Mucosa of descending colon (tissue), 3 donors: ENCODE data around the gene UXS1. TPM values are rescaled to one million over a fixed set of nuclear protein-coding genes. Genes with fewer than 3 reads are reported as not detected.

Source experiments
- ATAC-seq: fragments of 200-7000 bp; cut with Tn5 transposase; one replicate; pipeline ENCODE4 v1.9.1; 2020; ENCODE audit warnings: mild to moderate bottlenecking, moderate library complexity
- DNase-seq, 3 donors: peaks; one replicate each; pipeline ENCODE4 v3.0.0-alpha.2; 2020
- H3K36me3 ChIP-seq: fragments of 200-600 bp; one replicate; pipeline ENCODE4 v1.8.0; 2021; ENCODE audit warnings: low read depth, mild to moderate bottlenecking
- H3K4me1 ChIP-seq: fragments of 200-600 bp; one replicate; pipeline ENCODE4 v1.8.0; 2021; ENCODE audit warnings: low read depth, mild to moderate bottlenecking
- H3K4me3 ChIP-seq: fragments of 200-600 bp; one replicate; pipeline ENCODE4 v1.8.0; 2021; ENCODE audit warnings: mild to moderate bottlenecking
- H3K9me3 ChIP-seq: fragments of 200-600 bp; one replicate; pipeline ENCODE4 v1.8.0; 2021; ENCODE audit warnings: mild to moderate bottlenecking
- CTCF ChIP-seq: fragments of 200-600 bp; IDR thresholded peaks from one replicate; pipeline ENCODE4 v1.8.0; 2022; ENCODE audit warnings: antibody characterized with exemption, mild to moderate bottlenecking
- intact Hi-C, 2 donors: fragments of 100-400 bp; cut with DNase I in 1 of 2; cut with micrococcal nuclease in 1 of 2; formaldehyde crosslinking; loops; one replicate each; pipeline versions ENCODE4 v1.11.0 to v1.11.1; 2022; cut with DNase I, micrococcal nuclease
- total RNA-seq, 3 donors: library from RNA; stranded (reverse); fragmentation: NEBNext Ultra II Directional in 2 of 3; extraction: Animal tissue kit (Norgen Biotek cat#: 25700) in 2 of 3; gene quantifications; one replicate each; pipeline versions ENCODE4 v1.2.1 to v1.2.4, GENCODE V29; 2021 to 2023
- donor health status: DM: no; HTN: no; CAD: no; lungs with moderate emphysema.
- donor health status: DM: no; HTN: no; CAD: no.
- donor health status: DM: no; HTN: yes; CAD: no.

Gene UXS1
- total RNA-seq, 3 donors from 2014 or later = 26.3 to 39.0 (median 30.7) TPM

- intact Hi-C loops = no loop called here
- DNase-seq (peak in 2 of 3 donors; percentile 44 to 74), ATAC-seq (peak; percentile 53)
- Histone ChIP-seq H3K4me1 (peaks cover 18% of the 10 kb centered on the region), H3K36me3 (no peaks in the 10 kb centered on the region), H3K9me3 (no peaks in the 10 kb centered on the region), H3K4me3 (no peak overlapping the region)
- no peak for TF ChIP-seq CTCF
Measured at GRCh38 chr2:106130251-106130998, 63.7 kb downstream of the UXS1 start.

GRCh38 chr2:106129592-106129991 lies 64.5 kb downstream of the UXS1 start:
- H3K4me3 ChIP-seq = no peak overlapping the region
- no peak for DNase-seq
- peaks cover 18% of the 10 kb centered on the region for H3K4me1 ChIP-seq
- no peak for ATAC-seq
- H3K36me3 ChIP-seq = no peaks in the 10 kb centered on the region
- no peak for TF ChIP-seq CTCF
- intact Hi-C loops = no loop called here
- no peaks in the 10 kb centered on the region for H3K9me3 ChIP-seq

GRCh38 chr2:106129150-106129549 lies 65.0 kb downstream of the UXS1 start:
- no peak for DNase-seq
- Histone ChIP-seq H3K9me3 (no peaks in the 10 kb centered on the region), H3K4me3 (no peak overlapping the region), H3K36me3 (no peaks in the 10 kb centered on the region), H3K4me1 (peaks cover 18% of the 10 kb centered on the region)
- no peak for ATAC-seq
- TF ChIP-seq CTCF = no peak
- intact Hi-C loops = no loop called here

- no peaks in the 10 kb centered on the region for H3K9me3 ChIP-seq
- no peak for TF ChIP-seq CTCF
- DNase-seq (no peak), ATAC-seq (no peak)
- no peaks in the 10 kb centered on the region for H3K36me3 ChIP-seq
- intact Hi-C loops = no loop called here
- H3K4me1 ChIP-seq = peaks cover 18% of the 10 kb centered on the region
- no peak overlapping the region for H3K4me3 ChIP-seq
Measured at GRCh38 chr2:106127776-106128268, 66.3 kb downstream of the UXS1 start.

GRCh38 chr2:106127282-106127771 lies 66.8 kb downstream of the UXS1 start:
- ATAC-seq = peak; percentile 51
- intact Hi-C loops = no loop called here
- H3K36me3 ChIP-seq = no peaks in the 10 kb centered on the region
- no peaks in the 10 kb centered on the region for H3K9me3 ChIP-seq
- H3K4me3 ChIP-seq = no peak overlapping the region
- H3K4me1 ChIP-seq = peaks cover 18% of the 10 kb centered on the region
- TF ChIP-seq CTCF = no peak
- peak in 1 of 3 donors; percentile 25 for DNase-seq
